ENCODE data around the gene TTC31.

The TTC31 gene

DNA sequence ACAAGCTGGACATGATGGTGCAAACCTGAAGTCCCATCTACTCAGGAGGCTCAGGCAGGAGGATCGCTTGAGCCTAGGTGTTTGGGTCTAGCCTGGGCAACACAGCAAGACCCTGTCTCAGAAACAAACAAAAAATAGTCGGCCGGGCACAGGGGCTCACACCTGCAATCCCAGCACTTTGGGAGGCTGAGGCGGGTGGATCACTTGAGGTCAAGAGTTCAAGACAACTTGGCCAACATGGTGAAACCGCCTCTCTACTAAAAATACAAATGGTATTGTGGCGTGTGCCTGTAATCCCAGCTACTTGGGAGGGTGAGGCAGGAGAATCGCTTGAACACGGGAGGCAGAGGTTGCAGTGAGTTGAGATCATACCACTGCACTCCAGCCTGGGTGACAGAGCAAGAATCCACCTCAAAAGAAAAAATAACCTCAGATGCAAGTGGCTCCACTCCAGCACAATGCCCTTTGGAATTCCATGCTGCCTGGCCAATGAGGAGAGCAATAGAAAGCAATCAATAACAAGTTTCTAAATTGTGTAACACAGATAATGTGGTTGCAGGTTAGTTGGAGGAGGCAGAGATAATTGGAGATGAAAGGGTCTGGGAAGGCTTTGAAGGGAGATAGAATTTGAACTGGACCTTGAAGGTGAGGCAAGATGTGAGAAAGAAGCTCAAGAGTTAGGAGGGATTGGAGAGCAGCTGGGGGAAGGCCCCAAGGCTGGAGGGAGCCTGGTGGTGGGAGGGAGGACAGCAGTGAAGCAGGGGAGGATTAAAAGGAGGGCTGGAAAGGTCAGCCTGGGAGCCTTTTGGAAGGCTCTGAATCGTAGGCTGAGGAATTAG is 6.0 kb downstream of the TTC31 start:
- no peak for DNase-seq (ENCODE audit: low spot score)

DNA sequence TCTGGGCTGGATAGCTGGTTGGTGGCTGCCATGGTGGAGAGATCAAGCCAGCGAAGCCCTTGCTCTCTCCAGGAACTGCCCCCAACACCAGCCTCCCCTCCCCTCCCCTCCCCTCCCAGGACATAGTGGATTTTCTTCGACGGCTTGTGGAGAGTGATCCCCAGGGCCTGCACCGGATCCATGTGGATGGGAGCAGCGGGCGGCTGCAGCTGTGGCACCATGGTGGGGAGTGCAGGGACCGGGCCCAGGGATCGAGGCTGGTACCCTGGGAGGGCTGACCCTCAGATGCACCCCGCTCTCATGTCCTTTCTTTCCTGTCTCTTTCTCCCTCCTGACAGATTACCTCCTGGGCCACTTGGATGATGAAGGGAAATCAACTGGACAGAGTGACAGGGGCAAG is 7.0 kb downstream of the TTC31 start:
- no peak for DNase-seq (ENCODE audit: low spot score)

DNA sequence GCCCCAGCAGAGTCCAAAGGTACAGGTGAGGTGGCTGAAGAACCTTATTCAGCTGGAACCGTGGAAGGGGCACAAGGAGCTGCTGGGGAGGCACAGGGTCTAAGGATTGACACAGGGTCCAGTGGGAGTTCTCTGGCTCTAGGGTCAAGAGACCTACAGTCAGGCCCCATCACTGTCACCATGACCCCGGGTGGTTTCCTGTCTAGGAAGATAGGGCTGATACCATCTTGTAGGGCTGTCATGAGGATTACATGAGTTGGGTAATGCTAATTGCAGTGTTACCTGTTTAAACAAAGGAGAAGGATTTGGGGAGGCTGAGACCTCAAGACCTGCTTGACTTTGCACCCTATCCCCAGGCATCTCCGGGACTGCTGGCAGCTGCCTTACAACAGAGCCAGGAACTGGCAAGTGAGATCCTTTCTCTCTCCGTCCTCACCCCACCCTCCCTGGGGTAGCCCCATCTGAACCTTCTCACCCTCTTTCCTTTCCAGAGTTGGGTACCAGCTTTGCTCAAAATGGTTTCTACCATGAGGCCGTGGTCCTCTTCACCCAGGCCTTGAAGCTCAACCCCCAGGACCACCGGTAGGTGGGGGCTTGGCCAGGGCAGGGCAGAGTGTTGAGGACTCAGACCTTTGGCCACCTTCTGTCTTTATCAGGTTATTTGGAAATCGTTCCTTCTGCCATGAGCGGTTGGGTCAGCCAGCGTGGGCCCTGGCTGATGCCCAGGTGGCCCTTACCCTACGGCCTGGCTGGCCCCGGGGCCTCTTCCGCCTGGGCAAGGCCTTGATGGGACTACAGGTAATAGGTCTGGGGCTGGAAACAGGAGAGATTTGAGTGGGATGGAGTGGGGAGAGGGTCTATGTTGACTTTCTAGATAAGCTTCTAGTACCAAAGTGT is 9.0 kb downstream of the TTC31 start:
- DNase-seq (ENCODE audit: low spot score), result no peak

DNA sequence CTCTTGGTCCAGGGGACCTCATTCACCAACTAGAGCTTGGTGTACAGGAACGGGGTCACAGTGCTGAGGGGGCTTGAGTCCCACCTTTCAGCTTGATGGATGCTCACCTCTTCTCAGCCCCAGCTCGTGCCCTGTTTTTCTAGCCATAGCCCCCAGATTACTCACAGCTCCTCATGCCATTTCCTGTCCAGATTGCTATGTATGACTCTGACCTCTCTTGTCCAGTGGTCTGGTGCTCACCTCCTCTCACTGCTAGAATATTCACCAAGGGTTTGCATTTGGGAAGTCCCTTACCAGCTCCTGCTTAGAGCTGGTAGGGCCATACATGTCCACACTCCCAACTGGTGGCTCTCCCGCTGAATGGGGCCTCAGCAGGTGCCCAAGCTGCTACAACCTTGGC is 10.7 kb downstream of the TTC31 start:
- no peak for DNase-seq (ENCODE audit: low spot score)

DNA sequence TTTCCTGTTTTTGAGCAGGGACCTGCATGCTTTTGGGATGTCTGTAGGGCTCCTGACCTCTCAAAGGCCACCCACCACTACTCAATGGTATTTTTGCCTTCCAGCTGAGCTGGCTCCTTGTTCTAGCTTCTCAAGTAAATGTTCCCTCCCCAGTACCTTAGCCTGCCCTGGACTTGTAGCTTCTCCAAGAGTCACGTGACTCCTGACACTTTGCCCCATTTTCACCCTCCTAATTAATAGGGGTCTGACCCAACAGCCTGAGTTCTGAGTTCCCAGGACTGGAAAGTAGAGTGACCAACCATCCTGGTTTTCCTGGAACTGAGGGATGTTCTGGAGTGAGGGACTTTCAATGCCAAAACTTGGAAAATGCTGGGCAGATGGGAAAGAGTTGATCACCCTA is 12.6 kb downstream of the TTC31 start:
- no peak for DNase-seq (ENCODE audit: low spot score)

DNA sequence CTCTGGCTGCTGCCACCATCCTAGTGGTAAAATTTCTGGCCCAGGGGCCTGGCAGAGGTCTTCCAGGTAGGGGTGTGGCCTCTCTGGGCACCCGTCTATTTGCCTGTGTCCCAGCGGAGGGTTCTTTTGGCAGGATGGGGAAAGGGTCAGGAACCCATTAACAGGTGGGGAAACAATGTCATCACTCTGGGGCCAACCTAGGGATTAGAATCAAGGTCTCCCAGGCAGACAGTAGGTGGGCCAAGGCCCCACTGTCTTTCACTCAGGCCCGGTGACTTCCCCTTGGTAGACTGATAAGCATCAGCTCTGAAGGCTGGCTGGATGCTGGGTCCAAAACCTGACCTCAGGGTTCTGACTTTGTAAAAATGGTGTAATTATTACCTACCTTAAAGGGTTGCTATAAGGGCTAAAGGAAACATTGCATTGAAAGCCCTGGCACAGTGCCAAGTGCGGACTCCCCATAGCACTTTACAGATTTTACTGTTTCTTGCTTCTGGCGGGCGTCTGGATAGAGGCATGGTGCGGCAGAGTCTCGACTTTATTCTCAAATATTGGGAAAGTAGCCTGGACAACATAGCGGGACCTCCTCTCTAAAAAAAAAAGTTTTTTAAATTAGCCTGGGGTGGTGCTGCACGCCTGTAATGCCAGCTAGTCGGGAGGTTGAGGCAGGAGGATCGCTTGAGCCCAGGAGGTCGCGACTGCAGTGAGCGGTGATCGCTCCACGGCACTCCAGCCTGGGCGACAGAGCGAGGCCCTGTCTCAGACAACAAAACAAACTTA is 14.3 kb downstream of the TTC31 start:
- DNase-seq (ENCODE audit: low spot score), result no peak

DNA sequence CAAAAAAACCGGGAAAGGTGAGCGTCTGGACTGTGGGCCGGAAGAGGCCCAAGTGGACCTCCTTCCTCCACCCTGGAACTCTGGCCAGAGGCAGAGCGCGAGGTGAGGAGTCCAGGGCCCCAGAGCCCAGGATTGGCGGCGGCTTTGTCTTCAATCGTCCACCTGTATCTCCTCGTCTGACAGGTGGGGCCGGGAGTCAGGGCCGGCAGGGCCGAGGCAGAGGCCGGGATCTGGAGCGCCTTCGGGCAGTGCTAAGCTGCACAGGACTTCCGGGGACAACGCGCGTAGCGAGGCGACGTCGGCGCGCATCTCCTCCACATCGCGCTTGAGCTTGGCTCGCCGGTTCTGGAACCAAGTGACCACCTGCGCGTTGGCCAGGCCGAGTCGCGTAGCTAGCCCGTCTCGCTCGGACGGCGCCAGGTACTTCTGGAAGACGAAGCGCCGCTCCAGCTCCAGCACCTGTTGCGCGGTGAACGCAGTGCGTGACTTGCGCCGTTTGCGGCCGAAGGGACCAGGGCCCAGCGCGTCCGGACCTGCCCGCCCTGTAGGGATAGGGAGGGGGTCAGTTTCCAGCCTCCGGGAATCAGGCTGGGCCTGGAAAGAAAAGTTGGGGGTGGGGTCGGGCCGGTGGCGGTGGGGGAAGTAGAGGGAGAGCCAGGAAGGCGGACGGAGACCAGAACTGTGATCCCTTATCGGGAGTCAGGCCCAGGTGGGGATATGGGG is 15.1 kb downstream of the TTC31 start:
- DNase-seq (ENCODE audit: low spot score), result no peak

DNA sequence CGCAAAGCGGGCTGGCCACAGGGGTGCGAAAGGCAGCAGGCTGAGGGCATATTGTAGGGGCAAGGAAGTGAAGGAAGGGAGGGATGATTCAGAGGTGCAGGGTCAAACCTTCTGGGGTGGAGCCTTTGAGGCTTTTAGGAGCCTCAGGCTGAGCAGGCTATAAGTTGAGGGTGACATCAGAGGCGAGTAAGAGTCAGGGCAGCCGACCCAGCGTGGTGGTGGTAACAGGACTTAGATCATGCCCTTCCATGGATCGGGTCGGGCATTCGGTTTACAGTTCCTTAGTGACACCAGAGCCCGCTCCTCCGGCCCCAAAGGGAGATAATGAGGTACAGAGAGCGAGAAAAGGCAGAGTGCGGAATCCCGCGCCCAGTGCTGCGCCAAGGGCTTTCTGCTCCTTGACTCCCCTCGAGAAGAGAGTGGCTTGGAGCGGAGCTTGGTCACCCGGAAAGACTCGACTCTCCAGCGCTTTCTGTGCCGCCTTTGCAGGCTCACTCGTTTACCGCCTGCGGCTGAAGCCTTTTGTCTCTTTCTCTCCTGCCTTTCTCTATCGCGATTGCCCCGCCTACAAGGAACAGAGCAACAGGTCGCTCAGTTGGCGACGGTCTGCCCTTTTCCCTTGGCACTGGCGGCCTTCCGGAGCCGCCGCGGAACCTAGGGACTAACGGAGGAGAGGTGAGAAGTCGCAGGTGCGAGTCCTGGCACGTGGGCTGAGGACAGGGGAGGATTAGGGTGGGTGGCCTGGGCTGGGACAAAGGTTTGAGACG is 15.8 kb downstream of the TTC31 start:
- DNase-seq (ENCODE audit: low spot score), result no peak

DNA sequence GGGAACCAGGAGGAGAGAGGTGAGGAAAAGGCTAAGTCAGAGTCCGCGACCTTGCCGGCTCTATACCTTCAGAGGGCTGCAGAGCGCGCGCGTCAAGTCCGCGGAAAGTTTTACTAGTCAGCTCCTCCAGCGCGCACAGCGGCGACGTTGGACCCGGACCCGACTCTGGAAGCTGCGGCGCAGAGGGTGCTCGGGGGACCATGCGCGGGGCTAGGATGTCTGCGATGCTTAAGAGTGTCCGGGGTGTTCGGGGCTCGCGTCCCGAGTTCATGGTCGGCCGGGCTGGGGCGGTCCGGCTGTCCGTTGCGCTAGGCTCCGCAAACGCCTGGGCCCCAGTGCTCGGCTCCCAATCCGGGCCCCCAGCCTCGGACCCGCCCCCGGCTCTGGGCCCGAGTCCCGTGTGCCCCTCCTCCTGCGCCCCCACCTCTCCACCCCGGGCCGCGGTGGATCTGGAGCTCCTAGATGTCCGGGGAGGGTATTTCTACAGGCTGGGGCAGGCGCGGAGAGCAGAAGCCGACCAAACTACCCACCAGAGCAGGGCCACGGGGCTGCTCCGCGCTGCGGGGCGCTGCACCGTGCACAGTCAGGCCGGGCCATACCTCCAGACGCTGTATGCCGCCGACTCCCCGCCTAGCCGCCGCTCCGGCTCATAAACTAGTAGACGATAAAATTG is 16.5 kb downstream of the TTC31 start, which contains the start of gene LBX2:
Gene LBX2 (minus strand): TSS at position 337 of the 673 bp plus-strand sequence. CDS start 66 bp downstream, at position 271.
- no peak for DNase-seq (ENCODE audit: low spot score)

DNA sequence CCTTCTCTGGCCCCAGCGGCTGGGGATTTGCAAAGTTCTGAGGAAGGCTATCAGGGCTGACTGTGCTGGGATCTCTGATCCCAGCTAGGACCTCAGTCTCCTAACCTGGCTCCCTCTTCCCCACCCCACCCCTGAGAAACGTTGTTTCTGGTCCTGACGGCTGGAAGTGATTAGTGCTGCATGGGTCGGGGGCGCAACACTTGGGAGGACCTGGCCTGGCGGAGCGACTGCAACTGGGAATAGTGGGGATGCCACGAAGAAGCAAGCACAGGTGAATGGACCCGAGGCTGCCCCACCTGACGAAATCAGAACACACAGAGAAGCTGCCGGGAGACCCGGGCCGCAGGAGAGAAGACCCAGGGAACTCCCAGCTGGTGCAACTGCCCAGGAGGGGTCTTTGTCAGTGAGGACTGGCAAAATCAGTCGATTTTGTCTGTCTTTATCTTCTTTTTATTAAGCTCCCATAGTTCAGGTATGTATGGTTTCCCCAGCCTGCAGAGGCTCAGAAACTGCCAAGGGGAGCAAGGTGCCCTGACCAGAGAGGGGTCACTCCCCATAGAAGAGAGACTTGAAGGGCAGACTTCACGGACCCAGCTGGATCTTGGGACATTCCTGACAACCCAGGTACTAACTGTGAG is 17.2 kb downstream of the TTC31 start:
- DNase-seq (ENCODE audit: low spot score), result no peak

DNA sequence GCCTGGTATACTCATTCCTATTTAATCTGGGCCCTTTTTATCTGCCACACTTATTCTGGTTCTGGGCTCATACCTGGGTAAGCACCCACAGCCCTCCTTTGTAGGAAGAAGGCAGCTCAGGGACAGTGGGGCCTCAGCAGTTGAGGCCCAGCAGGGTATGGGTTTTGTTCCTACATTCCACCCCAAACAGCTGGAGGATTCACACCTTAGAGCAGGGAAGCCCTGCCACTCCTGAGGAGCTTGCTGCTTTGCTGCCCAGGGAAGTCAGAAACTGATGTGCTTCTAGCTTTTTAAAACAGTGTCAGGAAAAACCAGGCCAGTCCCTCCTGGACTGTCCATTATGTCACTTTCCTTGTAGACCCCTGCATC is 17.7 kb downstream of the TTC31 start:
- DNase-seq (ENCODE audit: low spot score), result no peak

DNA sequence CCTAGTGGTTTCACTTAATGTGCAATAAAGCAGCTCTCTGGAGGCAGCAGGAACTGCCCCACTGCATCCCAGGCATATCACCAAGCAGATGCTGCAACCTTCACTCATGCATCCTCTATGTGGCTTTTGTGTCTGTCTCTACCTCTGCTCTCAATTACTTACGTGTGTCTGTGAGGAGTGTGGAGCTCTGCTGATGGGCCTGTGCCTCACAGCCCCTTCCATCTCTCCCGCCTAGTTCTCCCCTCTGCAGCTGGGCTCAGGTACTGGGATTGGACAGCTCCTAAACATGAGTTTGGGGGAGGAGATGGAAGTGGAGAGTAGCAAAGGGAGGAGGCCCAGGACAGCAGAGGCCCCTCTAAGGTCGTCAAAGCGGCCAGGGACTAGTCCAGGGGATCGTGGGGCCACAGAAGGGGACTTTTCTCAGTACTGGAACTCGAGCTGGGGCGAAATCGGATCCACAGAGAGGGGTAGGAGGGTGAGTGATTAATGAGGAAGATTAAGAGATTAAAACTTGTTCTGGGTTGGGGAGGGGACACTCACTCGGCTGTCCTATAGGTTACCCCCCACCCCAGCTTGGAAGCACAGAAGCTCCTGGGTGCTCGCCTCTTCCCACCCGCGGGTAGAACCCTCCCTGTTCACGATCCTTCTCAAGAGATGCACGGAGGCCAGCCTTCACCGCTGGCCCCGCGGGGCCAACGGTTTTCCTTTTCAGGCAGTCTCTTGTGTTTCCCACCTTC is 18.6 kb downstream of the TTC31 start:
- no peak for DNase-seq (ENCODE audit: low spot score)

DNA sequence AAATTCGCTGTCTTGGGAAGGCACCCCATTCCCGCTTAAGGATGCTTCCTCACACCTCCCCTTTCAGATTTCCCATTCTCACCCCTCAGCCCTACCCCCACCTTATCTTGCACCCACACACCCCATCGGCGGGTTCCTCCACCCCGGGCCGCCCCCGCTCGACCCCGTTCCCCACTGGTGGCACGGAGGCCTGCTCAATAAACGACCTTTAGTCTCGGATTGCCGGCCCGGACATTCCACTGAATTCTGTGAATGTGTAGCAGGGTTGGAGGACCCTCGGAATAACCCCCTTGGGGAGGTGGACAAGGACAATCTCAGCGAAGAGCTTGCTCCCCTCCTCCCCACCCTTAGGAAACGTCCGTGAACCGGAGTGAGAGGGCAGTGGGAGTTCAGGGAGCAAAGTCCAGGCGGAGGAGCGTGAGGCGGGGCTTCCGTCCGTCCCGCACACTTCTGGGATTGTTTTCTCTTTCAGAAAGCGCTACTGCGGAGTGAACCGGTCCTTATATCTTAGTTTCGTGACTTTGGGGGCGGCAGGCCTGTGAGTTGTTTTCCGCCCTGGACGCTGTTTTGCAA is 19.4 kb downstream of the TTC31 start:
- no peak for DNase-seq (ENCODE audit: low spot score)

DNA sequence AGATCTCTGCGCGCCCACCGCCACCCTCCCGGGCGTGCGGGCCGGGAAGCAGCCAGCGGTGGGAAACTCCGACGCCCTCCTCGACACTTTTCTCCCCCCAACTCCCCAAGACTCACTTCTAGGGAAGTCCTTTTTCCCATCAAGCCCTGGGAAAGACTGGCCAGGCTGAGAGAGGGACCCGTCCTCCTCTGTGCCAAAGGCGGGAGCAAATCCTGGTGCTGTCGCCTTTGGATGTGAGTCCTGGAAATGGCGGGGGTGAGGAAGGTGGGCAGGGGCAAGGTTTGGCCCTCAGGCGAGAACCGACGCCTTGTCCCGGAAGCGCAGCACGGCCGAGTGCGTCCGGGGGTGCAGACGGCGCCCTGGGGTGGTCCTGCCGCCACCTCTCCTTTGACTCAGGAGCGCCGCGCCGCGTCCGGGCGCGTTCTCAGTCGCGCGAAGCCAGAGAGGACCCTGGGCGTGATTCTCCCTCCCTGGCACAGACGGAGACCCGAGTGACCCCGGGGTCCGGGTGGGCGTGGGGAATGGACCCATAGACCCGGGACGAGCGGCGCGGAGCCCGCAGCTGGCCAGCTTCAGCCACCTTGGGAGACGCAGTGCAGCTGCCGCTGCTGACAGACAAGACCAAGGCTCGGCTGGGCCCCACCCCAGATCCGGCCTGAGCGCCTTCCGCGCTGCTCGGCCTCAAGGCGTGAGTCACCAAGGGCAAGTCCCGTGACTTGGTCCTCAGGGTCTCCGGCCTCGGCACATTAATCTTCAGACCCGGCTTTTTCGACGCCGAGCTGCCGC is 20.0 kb downstream of the TTC31 start:
- DNase-seq (ENCODE audit: low spot score), result peak; percentile 94

DNA sequence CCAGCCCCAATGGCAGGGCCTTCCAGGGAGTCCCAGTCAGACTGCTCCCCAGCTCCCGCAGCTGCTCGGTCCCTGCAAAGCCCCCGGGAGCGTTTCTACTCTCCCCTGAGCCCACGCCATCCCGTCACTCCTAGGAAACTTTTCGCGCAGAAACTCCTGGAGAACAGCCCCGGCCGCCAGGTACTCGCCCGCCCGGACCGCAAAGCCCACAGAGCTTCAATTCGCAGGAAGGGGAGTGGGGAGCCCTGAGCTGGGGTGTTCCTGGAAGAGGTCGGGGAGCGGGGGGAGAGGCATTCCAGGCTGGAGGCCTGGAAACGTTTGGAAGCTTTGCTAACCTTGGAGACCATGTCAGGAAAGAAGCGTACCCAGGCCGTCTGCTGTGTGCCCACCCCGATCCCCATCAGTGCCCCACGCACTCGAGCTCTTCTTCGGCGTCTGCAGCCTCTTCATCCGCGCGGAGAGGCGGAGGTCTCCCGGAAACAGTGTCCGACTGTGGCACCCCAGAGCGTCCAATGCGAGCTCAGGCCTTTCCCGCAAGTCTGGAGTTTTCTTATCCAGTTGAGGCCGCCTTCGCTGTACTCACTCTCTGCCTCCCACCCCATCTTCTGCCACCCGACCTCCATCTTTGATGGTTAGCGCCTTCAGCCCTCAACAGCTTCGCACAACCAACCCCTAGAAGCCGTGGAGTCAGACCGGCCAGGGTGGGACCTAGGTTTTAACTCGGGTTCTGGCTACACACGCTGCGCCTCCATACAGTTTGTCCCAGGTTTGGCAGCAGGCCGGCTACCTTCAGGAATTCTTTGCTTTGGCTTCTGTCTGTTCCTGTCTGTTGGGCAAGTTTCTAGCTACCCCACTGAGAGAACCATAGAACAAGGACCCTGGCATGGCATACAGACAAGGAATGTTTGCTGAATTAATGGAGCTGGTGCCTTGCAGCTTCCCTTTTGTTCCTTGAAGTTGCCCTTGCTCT is 20.9 kb downstream of the TTC31 start:
- DNase-seq (ENCODE audit: low spot score), result no peak

DNA sequence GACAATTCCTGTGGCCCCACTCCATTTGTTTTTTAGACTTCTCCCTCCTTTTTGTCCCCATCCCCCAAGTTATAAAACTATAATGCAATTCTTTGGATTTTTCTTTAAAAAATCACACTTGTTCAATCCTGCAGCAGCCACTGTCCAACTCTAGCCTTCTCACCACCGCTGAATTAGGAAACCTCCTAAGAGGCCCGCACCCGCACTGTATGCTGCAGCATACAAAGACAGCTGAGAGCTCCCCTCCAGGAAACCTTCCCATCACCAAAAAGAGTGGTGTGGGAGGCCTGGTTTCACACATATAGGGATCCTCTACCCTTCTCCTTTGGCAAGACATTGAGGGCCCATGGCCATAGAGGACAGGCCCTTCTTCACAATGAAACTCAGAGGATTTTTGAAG is 21.7 kb downstream of the TTC31 start:
- DNase-seq (ENCODE audit: low spot score), result no peak

Data from hepatic stellate cell (primary cell).